Activated B cell treated with CpG ODN at 0.5 μM for 24 hours (primary cell): ENCODE results near the gene FAM47B. TPM values are rescaled to one million over a fixed set of nuclear protein-coding genes. Genes with fewer than 3 reads are reported as not detected.

ENCODE experiments used
- ATAC-seq: fragments of 200-7000 bp; cut with Tn5 transposase; one replicate; pipeline ENCODE4 v1.10.0; 2021; ENCODE audit warnings: low read depth, mild to moderate bottlenecking, moderate library complexity
- CTCF ChIA-PET: fragments of 350-600 bp; sonication (Branson Sonifier 250); formaldehyde crosslinking; loops from one replicate; lab custom pipeline; 2021; ENCODE audit warnings: antibody characterized with exemption; lab: Charles Lee
- POLR2A ChIA-PET: fragments of 350-600 bp; sonication (Branson Sonifier 250); formaldehyde crosslinking; loops from one replicate; lab custom pipeline; 2021; ENCODE audit warnings: antibody characterized with exemption; lab: Charles Lee
- DNase-seq: peaks from one replicate; pipeline ENCODE4 v3.0.0; 2022
- H3K27ac Mint-ChIP-seq: one replicate; pipeline ENCODE4 v1.8.0; 2020; ENCODE audit warnings: mixed read lengths
- H3K27me3 Mint-ChIP-seq: one replicate; pipeline ENCODE4 v1.8.0; 2021; ENCODE audit warnings: mixed read lengths
- H3K36me3 Mint-ChIP-seq: one replicate; pipeline ENCODE4 v1.8.0; 2021; ENCODE audit warnings: low read depth, mixed read lengths
- H3K4me1 Mint-ChIP-seq: one replicate; pipeline ENCODE4 v1.8.0; 2021; ENCODE audit warnings: mixed read lengths
- H3K4me3 Mint-ChIP-seq: one replicate; pipeline ENCODE4 v1.8.0; 2020; ENCODE audit warnings: mild to moderate bottlenecking, mixed read lengths
- H3K9me3 Mint-ChIP-seq: one replicate; pipeline ENCODE4 v1.8.0; 2020; ENCODE audit warnings: mixed read lengths
- CTCF ChIP-seq: fragments of 200-600 bp; IDR thresholded peaks from one replicate; pipeline ENCODE4 v1.8.0; 2022; ENCODE audit warnings: antibody characterized with exemption, mild to moderate bottlenecking
- intact Hi-C: fragments of 100-400 bp; cut with micrococcal nuclease; formaldehyde crosslinking; loops from one replicate; pipeline ENCODE4 v1.15.1; 2024
- total RNA-seq: library from RNA; stranded (reverse); gene quantifications from 2 replicates; pipeline ENCODE4 v1.2.3, GENCODE V29; 2022

FAM47B gene
- total RNA-seq, 1 donor from 2014 or later = not detected

GRCh38 chrX:34978171-34978570 is 35.6 kb downstream of the FAM47B start:
- ChIA-PET POLR2A (no interaction called here), CTCF (no interaction called here)
- Mint-ChIP-seq H3K9me3 (no peaks in the 10 kb centered on the region), H3K27ac (no peak overlapping the region), H3K36me3 (no peaks in the 10 kb centered on the region), H3K27me3 (no peaks in the 10 kb centered on the region), H3K4me3 (no peak overlapping the region), H3K4me1 (no peaks in the 10 kb centered on the region)
- no peak for ATAC-seq
- no peak for DNase-seq
- intact Hi-C loops = no loop called here
- no peak for TF ChIP-seq CTCF

GRCh38 chrX:34987646-34988045 is 45.0 kb downstream of the FAM47B start:
- H3K4me3 Mint-ChIP-seq = no peak overlapping the region
- ATAC-seq = no peak
- H3K27me3 Mint-ChIP-seq = no peaks in the 10 kb centered on the region
- no peak for TF ChIP-seq CTCF
- H3K4me1 Mint-ChIP-seq = no peaks in the 10 kb centered on the region
- DNase-seq = no peak
- H3K27ac Mint-ChIP-seq = no peak overlapping the region
- ChIA-PET CTCF (no interaction called here), POLR2A (no interaction called here)
- H3K36me3 Mint-ChIP-seq = no peaks in the 10 kb centered on the region
- intact Hi-C loops = no loop called here
- peaks cover 2% of the 10 kb centered on the region for H3K9me3 Mint-ChIP-seq
